ENCODE measurements around the gene MAD2L2. TPM values are rescaled to one million over a fixed set of nuclear protein-coding genes. Genes with fewer than 3 reads are reported as not detected.

MAD2L2 gene
- total RNA-seq, 1 donor from 2014 or later: 30.0 TPM

DNA sequence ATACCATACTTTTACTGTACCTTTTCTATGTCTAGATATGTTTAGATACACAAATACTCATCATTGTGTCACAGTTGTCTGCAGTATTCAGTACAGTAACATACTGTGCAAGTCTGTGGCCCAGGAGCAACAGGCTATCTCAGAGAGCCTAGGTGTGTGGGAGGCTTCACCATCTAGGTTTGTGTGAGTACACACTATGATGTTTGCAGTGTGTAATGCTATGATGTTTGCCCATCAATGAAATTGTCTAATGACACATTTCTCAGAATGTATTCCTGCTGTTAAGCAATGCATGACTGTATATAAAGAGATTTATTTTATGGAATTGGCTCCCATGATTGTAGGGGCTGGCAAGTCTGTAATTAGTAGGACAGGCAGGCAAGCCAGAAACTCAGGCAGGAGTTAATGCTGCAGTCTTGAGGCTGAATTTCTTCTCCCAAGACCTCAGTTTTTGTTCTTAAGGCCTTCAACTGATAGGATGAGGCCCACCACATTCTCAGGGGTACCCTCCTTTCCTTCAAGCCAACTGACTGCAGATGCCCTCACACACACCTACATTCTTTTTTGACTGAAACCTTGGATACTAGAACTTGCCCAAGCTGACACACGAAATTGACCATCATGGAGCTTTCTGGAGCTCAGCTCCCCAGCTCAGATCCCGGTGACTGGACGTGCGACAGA, 47.3 kb upstream of the MAD2L2 start:
- H3K4me3 ChIP-seq: no peak overlapping the region
- no peak for DNase-seq (ENCODE audit: extremely low spot score in 2 of 2)
- no peaks in the 10 kb centered on the region for H3K36me3 ChIP-seq
- intact Hi-C loops (cut with DNase I): no loop called here
- H3K4me1 ChIP-seq: peaks cover 36% of the 10 kb centered on the region
- H3K27ac ChIP-seq: no peak overlapping the region
- TF ChIP-seq, protein P1, sequence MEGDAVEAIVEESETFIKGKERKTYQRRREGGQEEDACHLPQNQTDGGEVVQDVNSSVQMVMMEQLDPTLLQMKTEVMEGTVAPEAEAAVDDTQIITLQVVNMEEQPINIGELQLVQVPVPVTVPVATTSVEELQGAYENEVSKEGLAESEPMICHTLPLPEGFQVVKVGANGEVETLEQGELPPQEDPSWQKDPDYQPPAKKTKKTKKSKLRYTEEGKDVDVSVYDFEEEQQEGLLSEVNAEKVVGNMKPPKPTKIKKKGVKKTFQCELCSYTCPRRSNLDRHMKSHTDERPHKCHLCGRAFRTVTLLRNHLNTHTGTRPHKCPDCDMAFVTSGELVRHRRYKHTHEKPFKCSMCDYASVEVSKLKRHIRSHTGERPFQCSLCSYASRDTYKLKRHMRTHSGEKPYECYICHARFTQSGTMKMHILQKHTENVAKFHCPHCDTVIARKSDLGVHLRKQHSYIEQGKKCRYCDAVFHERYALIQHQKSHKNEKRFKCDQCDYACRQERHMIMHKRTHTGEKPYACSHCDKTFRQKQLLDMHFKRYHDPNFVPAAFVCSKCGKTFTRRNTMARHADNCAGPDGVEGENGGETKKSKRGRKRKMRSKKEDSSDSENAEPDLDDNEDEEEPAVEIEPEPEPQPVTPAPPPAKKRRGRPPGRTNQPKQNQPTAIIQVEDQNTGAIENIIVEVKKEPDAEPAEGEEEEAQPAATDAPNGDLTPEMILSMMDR (IDR thresholded peaks at IDR 0.05): no peak
- no peak for TF ChIP-seq POLR2A (IDR thresholded peaks at IDR 0.05)
- no peak for TF ChIP-seq POLR2AphosphoS5 (IDR thresholded peaks at IDR 0.05; ENCODE audit: insufficient read depth in 1 of 2, low read depth in 1 of 2)
- no peaks in the 10 kb centered on the region for H3K27me3 ChIP-seq
- H3K9me3 ChIP-seq: no peaks in the 10 kb centered on the region

DNA sequence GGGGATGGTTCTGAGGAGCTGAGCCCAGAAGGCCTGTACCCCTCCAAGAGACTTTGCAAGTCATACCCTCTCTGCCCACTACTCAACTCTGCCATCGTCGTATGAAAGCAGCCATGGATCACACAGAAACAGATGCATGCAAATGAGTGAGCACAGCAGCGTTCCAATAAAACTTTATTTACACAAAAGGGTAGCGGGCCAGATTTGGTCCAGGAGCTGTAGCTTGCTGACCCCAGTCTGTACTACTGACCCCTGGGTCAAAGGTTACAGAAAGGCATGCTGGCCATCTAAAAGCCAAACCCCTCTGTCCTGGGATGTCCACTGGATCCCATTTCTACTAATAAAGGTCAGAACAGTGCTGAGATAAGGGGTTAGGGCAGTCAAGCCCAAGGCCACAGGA, 46.2 kb upstream of the MAD2L2 start:
- Histone ChIP-seq H3K36me3 (no peaks in the 10 kb centered on the region), H3K4me3 (no peak overlapping the region), H3K4me1 (peaks cover 25% of the 10 kb centered on the region), H3K9me3 (no peaks in the 10 kb centered on the region), H3K27ac (no peak overlapping the region), H3K27me3 (no peaks in the 10 kb centered on the region)
- TF ChIP-seq POLR2AphosphoS5 (IDR thresholded peaks at IDR 0.05; ENCODE audit: insufficient read depth in 1 of 2, low read depth in 1 of 2): no peak
- no peak for TF ChIP-seq POLR2A (IDR thresholded peaks at IDR 0.05)
- TF ChIP-seq, protein P1 (IDR thresholded peaks at IDR 0.05): no peak
- intact Hi-C loops (cut with DNase I): no loop called here
- DNase-seq (ENCODE audit: extremely low spot score in 2 of 2): no peak

DNA sequence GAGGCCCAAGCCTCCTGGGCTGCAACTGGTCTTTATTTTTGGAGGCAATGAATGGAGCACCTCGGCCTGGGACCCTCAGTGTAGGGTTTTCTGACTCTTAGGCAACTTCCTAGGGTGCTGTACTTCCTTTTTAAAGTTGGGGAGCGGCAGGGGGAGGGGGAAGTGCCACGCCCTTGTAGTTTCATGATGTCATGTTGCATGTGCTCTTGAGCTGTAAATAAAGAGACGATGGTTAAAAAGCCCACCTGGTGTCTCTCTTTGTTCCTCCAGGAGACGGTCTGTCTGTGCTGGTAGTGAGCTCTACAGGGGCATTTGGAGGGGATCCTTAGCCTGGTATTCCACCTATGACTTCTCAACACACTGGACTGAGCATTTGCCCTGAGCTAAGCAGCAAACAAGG, 44.7 kb upstream of the MAD2L2 start:
- H3K36me3 ChIP-seq: no peaks in the 10 kb centered on the region
- no peak overlapping the region for H3K4me3 ChIP-seq
- DNase-seq (ENCODE audit: extremely low spot score in 2 of 2): no peak
- peaks cover 13% of the 10 kb centered on the region for H3K4me1 ChIP-seq
- no peaks in the 10 kb centered on the region for H3K27me3 ChIP-seq
- TF ChIP-seq, protein P1 (IDR thresholded peaks at IDR 0.05): no peak
- no peak for TF ChIP-seq POLR2AphosphoS5 (IDR thresholded peaks at IDR 0.05; ENCODE audit: insufficient read depth in 1 of 2, low read depth in 1 of 2)
- TF ChIP-seq POLR2A (IDR thresholded peaks at IDR 0.05): no peak
- H3K27ac ChIP-seq: no peak overlapping the region
- no peaks in the 10 kb centered on the region for H3K9me3 ChIP-seq
- intact Hi-C loops (cut with DNase I): no loop called here

DNA sequence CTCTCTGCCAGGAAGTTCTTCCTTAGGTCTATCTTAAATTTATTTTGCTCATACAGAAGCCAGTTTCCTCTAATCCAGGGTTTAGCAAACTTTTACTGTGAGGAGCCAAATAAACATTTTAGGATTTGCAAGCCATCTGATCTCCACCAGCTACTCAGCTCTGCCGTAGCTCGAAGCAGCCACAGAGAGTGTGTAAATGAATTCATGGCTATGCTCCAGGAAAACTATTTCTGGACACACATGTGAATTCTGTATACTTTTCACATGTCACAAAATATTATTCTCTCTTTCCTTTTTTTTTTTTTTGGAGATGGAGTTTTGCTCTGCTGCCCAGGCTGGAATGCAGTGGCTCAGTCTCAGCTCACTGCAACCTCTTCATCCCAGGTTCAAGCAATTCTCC, 41.6 kb upstream of the MAD2L2 start:
- no peak overlapping the region for H3K27ac ChIP-seq
- no peaks in the 10 kb centered on the region for H3K27me3 ChIP-seq
- H3K9me3 ChIP-seq: no peaks in the 10 kb centered on the region
- TF ChIP-seq POLR2A (IDR thresholded peaks at IDR 0.05) (no peak), POLR2AphosphoS5 (IDR thresholded peaks at IDR 0.05; ENCODE audit: insufficient read depth in 1 of 2, low read depth in 1 of 2) (no peak)
- TF ChIP-seq, protein P1 (IDR thresholded peaks at IDR 0.05): no peak
- no peak overlapping the region for H3K4me3 ChIP-seq
- DNase-seq (ENCODE audit: extremely low spot score in 2 of 2): no peak
- no peaks in the 10 kb centered on the region for H3K36me3 ChIP-seq
- intact Hi-C loops (cut with DNase I): loop anchor here (5.0 kb wide), 1 partner anchor 70 kb away; the partner anchor contains the start of genes FBXO2 and FBXO44
- H3K4me1 ChIP-seq: peaks cover 12% of the 10 kb centered on the region

DNA sequence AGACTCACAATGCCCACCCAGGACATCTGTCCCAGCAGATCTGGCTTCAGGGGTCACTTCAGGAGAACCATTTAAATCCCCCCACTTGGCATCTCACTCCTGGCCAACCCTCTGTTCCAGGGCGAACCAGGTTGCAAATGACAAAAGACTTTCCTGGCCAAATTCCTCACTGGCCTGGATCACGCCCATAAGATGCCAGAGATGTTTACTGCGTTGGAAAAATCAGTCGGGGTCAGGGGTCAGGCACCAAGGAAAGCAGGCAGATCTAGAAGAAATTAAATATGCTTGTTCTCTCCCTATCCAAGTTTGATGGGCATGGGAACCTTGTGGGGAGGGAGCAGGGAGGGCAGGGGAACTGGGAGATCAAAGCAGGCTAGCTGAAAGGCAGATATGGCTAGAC, 40.4 kb upstream of the MAD2L2 start:
- intact Hi-C loops (cut with DNase I): loop anchor here (5.0 kb wide), 1 partner anchor 69 kb away; the partner anchor contains the start of genes FBXO2 and FBXO44
- Histone ChIP-seq H3K27me3 (no peaks in the 10 kb centered on the region), H3K9me3 (no peaks in the 10 kb centered on the region), H3K4me1 (peaks cover 12% of the 10 kb centered on the region), H3K36me3 (no peaks in the 10 kb centered on the region), H3K27ac (no peak overlapping the region), H3K4me3 (no peak overlapping the region)
- no peak for DNase-seq (ENCODE audit: extremely low spot score in 2 of 2)
- TF ChIP-seq POLR2AphosphoS5 (IDR thresholded peaks at IDR 0.05; ENCODE audit: insufficient read depth in 1 of 2, low read depth in 1 of 2): no peak
- no peak for TF ChIP-seq POLR2A (IDR thresholded peaks at IDR 0.05)
- TF ChIP-seq, protein P1 (IDR thresholded peaks at IDR 0.05): no peak

All from vagina (tissue), 2 donors.